GM19324 (cell line): ENCODE measurements around the gene TMEM130.

Source experiments
- ATAC-seq: cut with Tn5 transposase; IDR thresholded peaks from one replicate; pipeline ENCODE4 v1.9.1; 2021; ENCODE audit warnings: mild to moderate bottlenecking, moderate library complexity; ENCODE audit not compliant: unreplicated experiment, low FRiP score

The TMEM130 gene

GRCh38 chr7:98811299-98811698, 58.5 kb downstream of the TMEM130 start:
- no peak for ATAC-seq

GRCh38 chr7:98810153-98810802, 59.5 kb downstream of the TMEM130 start:
- no peak for ATAC-seq

DNA sequence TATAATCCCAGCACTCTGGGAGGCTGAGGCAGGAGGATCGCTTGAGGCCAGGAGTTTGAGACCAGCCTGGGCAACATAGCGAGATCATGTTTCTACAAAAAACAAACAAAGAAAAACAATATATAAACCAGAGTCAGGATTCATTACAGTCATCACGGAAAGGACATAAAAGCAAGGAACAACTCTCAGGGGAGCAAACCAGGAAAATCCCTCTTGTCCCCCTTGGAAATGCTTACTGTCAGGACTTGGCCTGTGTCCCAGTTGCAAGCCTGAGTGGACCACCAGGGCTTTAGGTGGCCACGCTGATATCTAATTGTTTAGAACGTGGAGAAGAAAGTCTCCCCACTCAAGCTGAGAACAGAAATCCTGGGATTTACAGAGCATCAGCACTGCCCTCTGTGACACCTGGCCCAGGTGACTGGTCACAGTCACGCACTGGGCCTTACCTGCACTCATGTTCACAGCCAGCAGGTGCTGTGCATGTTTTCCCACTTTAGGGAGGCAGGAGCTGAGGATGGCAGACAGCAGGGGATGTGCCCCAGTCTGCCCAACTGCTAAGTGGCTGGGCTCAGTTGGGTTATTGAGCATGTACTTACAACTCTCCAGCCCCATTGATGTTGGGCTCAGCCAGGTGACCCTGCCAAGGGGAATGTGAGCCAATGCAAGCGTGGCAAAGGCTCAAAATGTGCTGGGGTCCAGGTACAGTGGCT, 60.9 kb downstream of the TMEM130 start:
- ATAC-seq, result no peak

GRCh38 chr7:98807068-98808048, 62.5 kb downstream of the TMEM130 start:
- ATAC-seq, result no peak

DNA sequence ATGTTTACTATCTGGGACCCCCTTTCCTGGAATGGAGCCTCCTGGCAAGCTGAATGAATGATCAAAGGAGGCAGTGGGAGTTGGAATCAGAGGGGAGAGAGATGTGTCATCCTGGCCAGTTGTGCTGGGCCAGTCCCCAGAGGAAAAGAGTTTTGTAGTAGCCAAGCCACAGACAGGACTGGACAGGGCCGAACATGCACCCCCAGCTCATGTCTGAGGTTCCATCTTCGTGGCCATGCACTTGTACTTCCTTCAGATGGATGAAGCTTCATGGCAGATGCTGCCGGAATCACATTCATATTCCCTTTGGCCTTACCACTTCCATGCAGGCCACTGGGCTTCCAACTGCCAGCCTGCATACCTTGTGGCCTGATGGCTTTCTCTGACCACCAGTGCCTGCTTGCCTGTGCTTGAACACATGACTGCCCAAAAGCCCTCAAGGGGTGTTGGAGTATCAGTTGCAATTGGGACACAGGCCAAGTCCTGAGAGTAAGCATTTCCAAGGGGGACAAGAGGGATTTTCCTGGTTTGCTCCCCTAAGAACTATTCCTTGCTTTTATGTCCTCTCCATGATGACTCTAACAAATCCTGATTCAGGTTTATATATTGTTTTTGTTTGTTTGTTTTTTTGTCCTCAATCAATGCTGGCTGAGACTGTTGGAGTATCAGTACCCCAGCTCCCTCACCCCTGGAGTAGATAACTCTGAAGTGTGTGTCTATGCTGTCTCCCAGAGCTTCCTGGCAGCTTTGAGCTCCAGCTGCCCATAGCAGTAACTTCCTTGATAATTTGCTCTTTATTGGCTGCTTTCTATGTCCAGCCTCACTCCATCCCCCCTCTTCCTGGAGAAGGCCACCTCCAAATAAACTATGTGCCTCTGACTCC, 63.6 kb downstream of the TMEM130 start:
- no peak for ATAC-seq

DNA sequence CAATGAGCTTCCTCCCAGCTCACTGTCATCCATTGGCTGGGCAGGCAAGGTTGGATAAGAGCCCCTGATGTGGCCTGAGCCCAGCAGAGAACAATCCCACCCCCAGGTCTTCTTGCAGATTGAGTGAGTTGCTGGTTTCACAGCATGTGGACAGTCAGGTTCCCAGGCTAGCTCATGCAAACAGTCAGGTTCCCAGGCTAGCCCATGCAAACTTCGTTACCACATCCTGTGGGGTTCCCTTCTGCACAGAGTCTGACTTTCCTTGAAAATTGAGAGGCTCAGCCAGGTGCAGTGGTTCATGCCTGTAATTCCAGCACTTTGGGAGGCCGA, 67.1 kb downstream of the TMEM130 start:
- peak; percentile 19 for ATAC-seq

GRCh38 chr7:98802088-98802780, 67.6 kb downstream of the TMEM130 start:
- peak; percentile 84 for ATAC-seq

DNA sequence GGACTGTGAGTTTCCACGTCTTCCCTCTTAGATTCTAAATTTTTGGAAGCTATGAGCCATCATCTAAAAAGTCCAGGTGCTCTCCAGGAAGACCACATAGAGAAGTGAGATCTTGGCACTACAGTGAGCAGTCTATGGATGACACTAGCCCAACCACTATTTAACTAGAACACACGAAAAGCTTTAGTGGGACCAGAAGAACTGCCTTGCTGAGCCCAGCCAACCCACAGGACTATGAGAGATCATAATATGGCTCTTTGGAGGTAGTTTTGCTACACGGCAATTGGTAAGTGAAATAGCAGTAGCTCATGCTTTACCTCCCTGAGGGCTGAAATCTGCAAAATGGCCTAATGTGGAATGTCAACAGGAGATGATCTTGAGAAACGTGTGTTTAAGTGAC, 68.8 kb downstream of the TMEM130 start:
- no peak for ATAC-seq

DNA sequence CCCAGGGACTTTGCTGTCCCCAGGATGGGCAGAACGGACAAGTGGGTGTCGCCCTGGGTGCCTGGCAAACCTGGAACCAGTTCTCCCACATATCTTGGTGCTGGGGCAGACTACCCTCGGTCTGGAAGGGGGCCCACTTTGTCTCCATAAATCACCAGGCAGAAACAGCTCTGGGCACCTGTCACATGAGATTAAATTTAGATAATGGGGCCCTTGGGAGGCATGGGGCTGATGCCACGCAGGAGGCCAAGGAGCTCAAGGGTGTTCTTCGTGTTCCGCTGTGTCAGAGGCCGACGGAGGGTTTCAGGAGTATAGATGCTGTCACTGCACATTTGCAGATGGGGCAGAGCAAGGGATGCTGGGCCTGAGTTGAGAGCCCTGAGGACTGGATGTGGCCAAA, 72.7 kb downstream of the TMEM130 start:
- no peak for ATAC-seq
